IMR-90 (cell line): ENCODE measurements around the gene PCDHGA6. TPM values are rescaled to one million over a fixed set of nuclear protein-coding genes. Genes with fewer than 3 reads are reported as not detected.

ENCODE experiments used
- ATAC-seq: fragments of 200-7000 bp; cut with Tn5 transposase; 2 replicates; pipeline ENCODE4 v1.9.1; 2020; ENCODE audit warnings: low read depth, mild to moderate bottlenecking, moderate library complexity
- BruUV-seq: library from RNA; stranded (reverse); fragments of 400-500 nt; replicated peaks from 2 replicates; lab custom pipeline; 2021; lab: Mats Ljungman, UMichigan
- CTCF ChIA-PET: fragments of 300-600 bp; formaldehyde crosslinking; extraction: SDS; loops from one replicate; lab custom pipeline; 2021; ENCODE audit warnings: antibody characterized with exemption; lab: Yijun Ruan, JAX
- POLR2A ChIA-PET: fragments of 300-600 bp; sonication (Branson Sonifier 250); formaldehyde crosslinking; loops from one replicate; lab custom pipeline; 2022; ENCODE audit warnings: antibody characterized with exemption; ENCODE audit not compliant: unreplicated experiment; lab: Charles Lee
- DNase-seq: peaks from one replicate; pipeline ENCODE4 v3.0.0; 2013
- H2AFZ ChIP-seq: replicated peaks from 2 replicates; pipeline ENCODE3; 2013; ENCODE audit warnings: low read length, mild to moderate bottlenecking; ENCODE audit not compliant: poor library complexity
- H2AK5ac ChIP-seq: 2 replicates; pipeline ENCODE4 v1.6.1; 2013; ENCODE audit warnings: low read depth, low read length, inconsistent platforms
- H2AK9ac ChIP-seq: replicated peaks from 2 replicates; pipeline ENCODE3; 2013; ENCODE audit warnings: mild to moderate bottlenecking, low read depth, low read length, moderate library complexity; ENCODE audit not compliant: poor library complexity
- H2BK120ac ChIP-seq: 2 replicates; pipeline ENCODE4 v1.6.1; 2013; ENCODE audit warnings: low read depth, low read length, inconsistent platforms
- H2BK15ac ChIP-seq: 3 replicates; pipeline ENCODE4 v1.6.1; 2013; ENCODE audit warnings: low read depth, low read length, inconsistent platforms
- H2BK20ac ChIP-seq: 2 replicates; pipeline ENCODE4 v1.6.1; 2013; ENCODE audit warnings: low read depth, mild to moderate bottlenecking, inconsistent platforms, low read length, moderate library complexity
- H2BK5ac ChIP-seq: 2 replicates; pipeline ENCODE4 v1.6.1; 2013; ENCODE audit warnings: mild to moderate bottlenecking, low read depth, low read length, inconsistent platforms; ENCODE audit not compliant: poor library complexity, severe bottlenecking
- H3K14ac ChIP-seq: replicated peaks from 2 replicates; pipeline ENCODE4 v1.6.1; 2013; ENCODE audit warnings: low read depth, low read length, inconsistent platforms
- H3K18ac ChIP-seq: 2 replicates; pipeline ENCODE4 v1.6.1; 2013; ENCODE audit warnings: low read depth, low read length, control low read depth
- H3K23ac ChIP-seq: 2 replicates; pipeline ENCODE4 v1.6.1; 2013; ENCODE audit warnings: low read depth, low read length, inconsistent platforms
- H3K27ac ChIP-seq: 2 replicates; pipeline ENCODE4 v1.5.1; 2013; ENCODE audit warnings: mild to moderate bottlenecking, control low read depth, low read length; ENCODE audit not compliant: insufficient read depth
- H3K27me3 ChIP-seq: 2 replicates; pipeline ENCODE4 v1.6.1; 2013; ENCODE audit warnings: low read length; ENCODE audit not compliant: control insufficient read depth, insufficient read depth
- H3K36me3 ChIP-seq: 2 replicates; pipeline ENCODE4 v1.6.1; 2013; ENCODE audit warnings: low read length, mixed read lengths; ENCODE audit not compliant: control insufficient read depth, insufficient read depth
- H3K4ac ChIP-seq: 2 replicates; pipeline ENCODE4 v1.6.1; 2013; ENCODE audit warnings: low read depth, low read length, inconsistent platforms
- H3K4me1 ChIP-seq: 2 replicates; pipeline ENCODE4 v1.6.1; 2013; ENCODE audit warnings: low read length, mixed read lengths; ENCODE audit not compliant: control insufficient read depth, insufficient read depth
- H3K4me2 ChIP-seq: 2 replicates; pipeline ENCODE4 v1.6.1; 2013; ENCODE audit warnings: low read depth, mild to moderate bottlenecking, control low read depth, low read length, moderate library complexity
- H3K4me3 ChIP-seq: 2 replicates; pipeline ENCODE4 v1.5.1; 2013; ENCODE audit warnings: low read depth, mild to moderate bottlenecking, control low read depth, low read length, moderate library complexity; ENCODE audit not compliant: insufficient read depth
- H3K56ac ChIP-seq: 2 replicates; pipeline ENCODE4 v1.6.1; 2013; ENCODE audit warnings: low read length, inconsistent platforms; ENCODE audit not compliant: insufficient read depth; ENCODE audit errors: extremely low read depth
- H3K79me1 ChIP-seq, 2 experiments: 2 replicates each; pipeline ENCODE4 v1.6.1; 2013; ENCODE audit warnings: low read length in 2 of 2, inconsistent platforms in 1 of 2, low read depth in 1 of 2
- H3K9ac ChIP-seq: 2 replicates; pipeline ENCODE4 v1.6.1; 2013; ENCODE audit warnings: low read depth, low read length, control low read depth
- H3K9me1 ChIP-seq: 2 replicates; pipeline ENCODE4 v1.6.1; 2013; ENCODE audit warnings: low read length, inconsistent platforms; ENCODE audit not compliant: insufficient read depth
- H3K9me3 ChIP-seq: 2 replicates; pipeline ENCODE4 v1.6.1; 2013; ENCODE audit warnings: low read length; ENCODE audit not compliant: control insufficient read depth, insufficient read depth
- H4K20me1 ChIP-seq: 2 replicates; pipeline ENCODE4 v1.6.1; 2013; ENCODE audit warnings: low read length, inconsistent platforms; ENCODE audit not compliant: insufficient read depth
- H4K5ac ChIP-seq: 2 replicates; pipeline ENCODE4 v1.6.1; 2013; ENCODE audit warnings: mild to moderate bottlenecking, low read depth, low read length, control low read depth
- H4K8ac ChIP-seq, 2 experiments: 2 replicates each; pipeline ENCODE4 v1.6.1; 2013; ENCODE audit warnings: low read depth in 2 of 2, low read length in 2 of 2, control low read depth in 1 of 2, inconsistent platforms in 1 of 2
- H4K91ac ChIP-seq: 2 replicates; pipeline ENCODE4 v1.6.1; 2013; ENCODE audit warnings: low read depth, low read length, inconsistent platforms; ENCODE audit not compliant: insufficient read depth
- CEBPB ChIP-seq: IDR thresholded peaks from 2 replicates; pipeline ENCODE4 v1.6.1; 2012; ENCODE audit warnings: low read depth, low read length, improper control_type of control experiment
- MXI1 ChIP-seq: IDR thresholded peaks from 2 replicates; pipeline ENCODE4 v1.6.1; 2012; ENCODE audit warnings: low read depth, mild to moderate bottlenecking, low read length, moderate library complexity, borderline replicate concordance
- WGBS, 2 experiments: methylation state at CpG; one replicate each; pipeline versions ENCODE4 v1.1.5 to v1.1.7; 2013; ENCODE audit warnings: missing lambda C conversion rate in 2 of 2; ENCODE audit not compliant: insufficient read length in 1 of 2; ENCODE audit errors: extremely low coverage in 2 of 2; 5-methylcytosine and 5-hydroxymethylcytosine counted together
- dilution Hi-C: fragments of 300-500 bp; cut with HindIII; formaldehyde crosslinking; loops from one replicate; pipeline ENCODE4 v1.14.3; 2018; ENCODE audit warnings: low sequenced_read_pairs; ENCODE audit not compliant: unreplicated experiment
- in situ Hi-C: fragments of 300-500 bp; cut with MboI; formaldehyde crosslinking; loops from 3 replicates; pipeline ENCODE4 v1.14.3; 2019; ENCODE audit warnings: low sequenced_read_pairs, inconsistent platforms, mixed read lengths
- intact Hi-C: fragments of 100-400 bp; cut with micrococcal nuclease; formaldehyde crosslinking; loops from 2 replicates; pipeline ENCODE4 v1.10.0; 2022
- polyA plus RNA-seq, 3 experiments: library from polyadenylated mRNA; depleted of rRNA; stranded (reverse); fragments of >200 nt; gene quantifications; 2 replicates each; pipeline ENCODE4 v1.2.3, GENCODE V29; 2012; ENCODE audit warnings: low replicate concordance in 1 of 3
- total RNA-seq: library from RNA; depleted of rRNA; stranded (reverse); fragments of >200 nt; gene quantifications from 2 replicates; pipeline ENCODE4 v1.2.3, GENCODE V29; 2012

Gene PCDHGA6
- total and polyA plus RNA-seq, 2 of the 4 experiments (the other 2 are of a cell fraction), result 4.1 to 4.7 TPM

- H3K79me1 ChIP-seq, result peaks cover 20 to 26% of the 10 kb centered on the region in 2 experiments; a peak in 3 of 4 replicates
- ATAC-seq, result no peak
- ChIA-PET POLR2A (no interaction called here), CTCF (interaction anchor here (1.0 kb wide), 1 partner anchor 16 kb away, joined by 3 read pairs; no protein-coding TSS in a partner anchor)
- no peak overlapping the region for H3K4me3 ChIP-seq
- no peak overlapping the region for H2AK9ac ChIP-seq
- no peaks in the 10 kb centered on the region for H3K27me3 ChIP-seq
- dilution Hi-C loops (no loop called here), intact Hi-C loops (no loop called here), in situ Hi-C loops (no loop called here)
- no peak overlapping the region for H2BK120ac ChIP-seq
- DNase-seq, result no peak
- peaks cover 62% of the 10 kb centered on the region for H3K9me3 ChIP-seq
- no peak overlapping the region for H3K56ac ChIP-seq
- no peak overlapping the region for H2BK15ac ChIP-seq
- H3K4ac ChIP-seq, result no peak overlapping the region
- H4K5ac ChIP-seq, result no peak overlapping the region
- no peak overlapping the region for H2AK5ac ChIP-seq
- H3K4me2 ChIP-seq, result no peak overlapping the region
- no peak overlapping the region for H3K9ac ChIP-seq
- H4K8ac ChIP-seq, result no peak overlapping the region
- no peak overlapping the region for H3K14ac ChIP-seq
- H3K23ac ChIP-seq, result no peak overlapping the region
- H3K4me1 ChIP-seq, result no peaks in the 10 kb centered on the region
- no peaks in the 10 kb centered on the region for H4K20me1 ChIP-seq
- H2BK20ac ChIP-seq, result no peak overlapping the region
- no peak overlapping the region for H2AFZ ChIP-seq
- H3K18ac ChIP-seq, result no peak overlapping the region
- H3K9me1 ChIP-seq, result no peaks in the 10 kb centered on the region
- peaks cover 39% of the 10 kb centered on the region for H3K36me3 ChIP-seq
- H3K27ac ChIP-seq, result no peak overlapping the region
- no peak overlapping the region for H2BK5ac ChIP-seq
- H4K91ac ChIP-seq, result no peak overlapping the region
- BruUV-seq, result no TSS peak
- TF ChIP-seq MXI1 (0 out of 2 replicates have a peak, but pooled peaks have one; percentile 36), CEBPB (no peak)
- WGBS, 2 experiments, result 38% methylated on average over 22 of the region's 42 CpGs; no CpG with 5 or more reads in 1 of the 2 experiments
Observed at GRCh38 chr5:141422742-141423291, 49.1 kb downstream of the PCDHGA6 start.
